GM12873 (cell line): ENCODE measurements around the gene MLANA.

Experiments
- CTCF ChIP-seq: IDR thresholded peaks from 2 replicates; pipeline ENCODE4 v1.5.1; 2012; ENCODE audit warnings: low read depth, mild to moderate bottlenecking, moderate library complexity, low read length, control low read depth; ENCODE audit not compliant: insufficient read depth; ENCODE audit errors: missing control alignments

Gene MLANA

GRCh38 chr9:5949103-5949699, 58.5 kb downstream of the MLANA start:
- no peak for TF ChIP-seq CTCF

GRCh38 chr9:5950261-5950660, 59.6 kb downstream of the MLANA start:
- TF ChIP-seq CTCF = no peak

GRCh38 chr9:5951686-5952211, 61.1 kb downstream of the MLANA start:
- no peak for TF ChIP-seq CTCF

GRCh38 chr9:5953743-5954707, 63.3 kb downstream of the MLANA start:
- TF ChIP-seq CTCF = no peak

- no peak for TF ChIP-seq CTCF
Measured at GRCh38 chr9:5957166-5957565, 66.5 kb downstream of the MLANA start.

- no peak for TF ChIP-seq CTCF
Measured at GRCh38 chr9:5958273-5958672, 67.6 kb downstream of the MLANA start.
